ENCODE measurements around the gene RRAGC. TPM values are rescaled to one million over a fixed set of nuclear protein-coding genes. Genes with fewer than 3 reads are reported as not detected.

RRAGC gene
- total and polyA plus RNA-seq, 10 of the 15 experiments (the other 5 are each of a cell fraction or from before 2014, with no cell fraction given): 5.5 to 22.1 (median 15.0) TPM

DNA sequence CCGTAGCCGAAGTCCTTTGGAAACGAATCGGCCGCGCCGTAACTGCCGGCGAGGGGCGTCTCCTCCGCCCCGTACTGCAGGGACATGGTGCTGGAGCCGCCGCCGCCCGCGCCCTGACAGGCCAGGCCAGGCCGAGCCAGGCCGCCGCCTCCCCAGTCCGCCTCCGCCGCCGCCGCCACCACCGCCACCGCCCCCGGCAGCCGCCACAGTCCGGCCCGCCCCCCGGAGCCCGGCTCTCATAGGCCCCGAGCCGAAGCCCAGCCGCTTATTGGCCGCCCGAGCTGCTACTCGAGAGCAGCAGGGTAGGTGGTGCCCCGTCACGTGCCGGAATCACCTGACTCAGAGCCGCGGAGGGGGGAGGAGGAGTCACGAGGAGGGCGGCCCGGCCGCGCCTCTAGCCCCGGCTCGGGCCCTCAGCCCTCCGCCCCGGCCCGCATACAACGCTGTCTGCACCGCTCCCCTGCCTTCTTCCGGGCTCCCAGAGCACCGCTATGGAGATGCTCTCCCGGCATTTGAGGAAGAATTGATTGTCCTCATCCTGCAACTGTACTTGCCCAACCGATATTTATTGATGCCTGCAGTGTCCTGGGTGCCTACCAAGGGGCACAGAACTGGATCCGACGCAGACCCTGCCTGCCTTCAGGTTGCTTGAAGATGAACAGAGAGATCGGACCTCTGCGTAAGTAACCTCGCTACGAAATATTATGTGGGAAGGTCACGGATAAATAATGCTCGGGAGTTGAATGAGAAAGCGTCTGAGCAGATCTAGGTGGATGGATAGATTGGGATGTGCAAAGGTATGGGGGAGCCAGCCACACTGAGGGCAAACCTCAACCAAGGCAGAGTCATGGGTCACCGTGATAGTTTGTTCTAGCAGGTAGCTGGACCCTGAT lies at the start of gene RRAGC (continued):
- TF ChIP-seq PAX5 (IDR thresholded peaks at IDR 0.05; ENCODE audit: borderline replicate concordance, low read depth, low read length): 0 out of 2 replicates have a peak, but pooled peaks have one; percentile 24
- peak; percentile 81; the same call in 1 of the 2 replicates for TF ChIP-seq NFYB (IDR thresholded peaks at IDR 0.05; ENCODE audit: insufficient read depth, low read depth, low read length)
- 0 out of 4 replicates have a peak, but pooled peaks of 1 of the 2 experiments have one; percentile 23 for TF ChIP-seq SRF (IDR thresholded peaks at IDR 0.05; ENCODE audit: low read depth in 2 of 2, low read length in 2 of 2)
- TF ChIP-seq TCF7 (IDR thresholded peaks at IDR 0.05; ENCODE audit: borderline replicate concordance): no peak
- TF ChIP-seq, protein P1, sequence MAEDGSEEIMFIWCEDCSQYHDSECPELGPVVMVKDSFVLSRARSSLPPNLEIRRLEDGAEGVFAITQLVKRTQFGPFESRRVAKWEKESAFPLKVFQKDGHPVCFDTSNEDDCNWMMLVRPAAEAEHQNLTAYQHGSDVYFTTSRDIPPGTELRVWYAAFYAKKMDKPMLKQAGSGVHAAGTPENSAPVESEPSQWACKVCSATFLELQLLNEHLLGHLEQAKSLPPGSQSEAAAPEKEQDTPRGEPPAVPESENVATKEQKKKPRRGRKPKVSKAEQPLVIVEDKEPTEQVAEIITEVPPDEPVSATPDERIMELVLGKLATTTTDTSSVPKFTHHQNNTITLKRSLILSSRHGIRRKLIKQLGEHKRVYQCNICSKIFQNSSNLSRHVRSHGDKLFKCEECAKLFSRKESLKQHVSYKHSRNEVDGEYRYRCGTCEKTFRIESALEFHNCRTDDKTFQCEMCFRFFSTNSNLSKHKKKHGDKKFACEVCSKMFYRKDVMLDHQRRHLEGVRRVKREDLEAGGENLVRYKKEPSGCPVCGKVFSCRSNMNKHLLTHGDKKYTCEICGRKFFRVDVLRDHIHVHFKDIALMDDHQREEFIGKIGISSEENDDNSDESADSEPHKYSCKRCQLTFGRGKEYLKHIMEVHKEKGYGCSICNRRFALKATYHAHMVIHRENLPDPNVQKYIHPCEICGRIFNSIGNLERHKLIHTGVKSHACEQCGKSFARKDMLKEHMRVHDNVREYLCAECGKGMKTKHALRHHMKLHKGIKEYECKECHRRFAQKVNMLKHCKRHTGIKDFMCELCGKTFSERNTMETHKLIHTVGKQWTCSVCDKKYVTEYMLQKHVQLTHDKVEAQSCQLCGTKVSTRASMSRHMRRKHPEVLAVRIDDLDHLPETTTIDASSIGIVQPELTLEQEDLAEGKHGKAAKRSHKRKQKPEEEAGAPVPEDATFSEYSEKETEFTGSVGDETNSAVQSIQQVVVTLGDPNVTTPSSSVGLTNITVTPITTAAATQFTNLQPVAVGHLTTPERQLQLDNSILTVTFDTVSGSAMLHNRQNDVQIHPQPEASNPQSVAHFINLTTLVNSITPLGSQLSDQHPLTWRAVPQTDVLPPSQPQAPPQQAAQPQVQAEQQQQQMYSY (CRISPR knock-in tag; IDR thresholded peaks at IDR 0.05): no peak
- peak; percentile 70; the same call in 1 of the 2 replicates for TF ChIP-seq LARP7 (IDR thresholded peaks at IDR 0.05)
- no peak for TF ChIP-seq KAT2A (conservative IDR thresholded peaks at IDR 0.05; ENCODE audit: control insufficient read depth, low read depth, low read length)
- TF ChIP-seq BHLHE40 (IDR thresholded peaks at IDR 0.05; ENCODE audit: borderline replicate concordance in 1 of 2, low read depth in 2 of 2, low read length in 1 of 2): peak; percentile 99 to 100
- TF ChIP-seq ESRRA (IDR thresholded peaks at IDR 0.05; ENCODE audit: low read length): 0 out of 2 replicates have a peak, but pooled peaks have one; percentile 14
- TF ChIP-seq MXI1 (IDR thresholded peaks at IDR 0.05; ENCODE audit: low read depth, low read length): peak; percentile 81
- no peak for TF ChIP-seq POU2F2 (IDR thresholded peaks at IDR 0.05; ENCODE audit: borderline replicate concordance, low read depth, low read length)
- TF ChIP-seq IKZF2 (IDR thresholded peaks at IDR 0.05): no peak
- TF ChIP-seq, protein P2, sequence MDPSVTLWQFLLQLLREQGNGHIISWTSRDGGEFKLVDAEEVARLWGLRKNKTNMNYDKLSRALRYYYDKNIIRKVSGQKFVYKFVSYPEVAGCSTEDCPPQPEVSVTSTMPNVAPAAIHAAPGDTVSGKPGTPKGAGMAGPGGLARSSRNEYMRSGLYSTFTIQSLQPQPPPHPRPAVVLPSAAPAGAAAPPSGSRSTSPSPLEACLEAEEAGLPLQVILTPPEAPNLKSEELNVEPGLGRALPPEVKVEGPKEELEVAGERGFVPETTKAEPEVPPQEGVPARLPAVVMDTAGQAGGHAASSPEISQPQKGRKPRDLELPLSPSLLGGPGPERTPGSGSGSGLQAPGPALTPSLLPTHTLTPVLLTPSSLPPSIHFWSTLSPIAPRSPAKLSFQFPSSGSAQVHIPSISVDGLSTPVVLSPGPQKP (IDR thresholded peaks at IDR 0.05; ENCODE audit: low read depth, low read length): peak; percentile 38; the same call in 1 of the 2 replicates
- peak; percentile 63 for TF ChIP-seq CREB1 (IDR thresholded peaks at IDR 0.05; ENCODE audit: low read depth)
- peak; percentile 28 to 93 for TF ChIP-seq EGR1 (IDR thresholded peaks at IDR 0.05; ENCODE audit: borderline replicate concordance in 1 of 2, low read depth in 2 of 2, low read length in 2 of 2)
- TF ChIP-seq IKZF1 (conservative IDR thresholded peaks at IDR 0.05): peak; percentile 13; the same call in 1 of the 2 replicates
- peak; percentile 37; the same call in 1 of the 2 replicates for TF ChIP-seq TBL1XR1 (IDR thresholded peaks at IDR 0.05; ENCODE audit: low read depth, low read length)
- TF ChIP-seq CBX3 (IDR thresholded peaks at IDR 0.05; ENCODE audit: borderline replicate concordance, low read depth): no peak
- peak; percentile 87; the same call in 1 of the 2 replicates for TF ChIP-seq CHD2 (IDR thresholded peaks at IDR 0.05; ENCODE audit: borderline replicate concordance, low read depth, low read length)
- peak; percentile 21 for TF ChIP-seq MEF2B (IDR thresholded peaks at IDR 0.05; ENCODE audit: partially characterized antibody, poor library complexity, severe bottlenecking)
- TF ChIP-seq SMC3 (IDR thresholded peaks at IDR 0.05; ENCODE audit: borderline replicate concordance, low read length): no peak
- peak in 1 of 2 experiments; percentile 52; a peak in 1 of 4 replicates for TF ChIP-seq EP300 (IDR thresholded peaks at IDR 0.05; ENCODE audit: borderline replicate concordance in 1 of 2, control insufficient read depth in 1 of 2, low read depth in 2 of 2, low read length in 2 of 2)
- TF ChIP-seq MYB (IDR thresholded peaks at IDR 0.05; ENCODE audit: borderline replicate concordance, low read depth, low read length): no peak
- 0 out of 2 replicates have a peak, but pooled peaks have one; percentile 17 for TF ChIP-seq GATAD2B (conservative IDR thresholded peaks at IDR 0.05; ENCODE audit: low read depth)
- no peak for TF ChIP-seq ZBED1 (IDR thresholded peaks at IDR 0.05; ENCODE audit: borderline replicate concordance)
